GM12878 (cell line): Measurements from ENCODE around the gene ALOX12B. TPM values are rescaled to one million over a fixed set of nuclear protein-coding genes. Genes with fewer than 3 reads are reported as not detected.

ENCODE experiments used
- ATAC-seq: fragments of 200-7000 bp; cut with Tn5 transposase; 3 replicates; pipeline ENCODE4 v1.9.1; 2020; ENCODE audit warnings: mild to moderate bottlenecking, moderate library complexity
- BruUV-seq: library from RNA; stranded (reverse); fragments of 400-500 nt; replicated peaks from 2 replicates; lab custom pipeline; 2021; lab: Mats Ljungman, UMichigan
- CTCF ChIA-PET: fragments of 300-600 bp; sonication (Branson Sonifier 250); formaldehyde crosslinking; extraction: SDS; loops from one replicate; lab custom pipeline; 2021; ENCODE audit warnings: inconsistent platforms; lab: Yijun Ruan, JAX
- POLR2A ChIA-PET: fragments of 350-600 bp; formaldehyde crosslinking; extraction: SDS; loops from one replicate; lab custom pipeline; 2021; ENCODE audit warnings: inconsistent platforms; lab: Charles Lee
- RAD21 ChIA-PET: fragments of 300-600 bp; sonication (Branson Sonifier 250); formaldehyde crosslinking; loops from one replicate; lab custom pipeline; 2023; ENCODE audit warnings: antibody characterized with exemption; ENCODE audit not compliant: unreplicated experiment; lab: Charles Lee
- SMC1A ChIA-PET: fragments of 300-600 bp; sonication (Branson Sonifier 250); formaldehyde crosslinking; loops from one replicate; lab custom pipeline; 2023; ENCODE audit not compliant: unreplicated experiment, uncharacterized antibody; lab: Charles Lee
- DNase-seq: peaks from one replicate; pipeline ENCODE4 v3.0.0-alpha.2; 2011; ENCODE audit warnings: low read depth, low spot score
- FAIRE-seq: peaks from 3 replicates; lab custom pipeline; 2011; peaks lifted over from hg19 to GRCh38; lab: Jason Lieb, UNC
- H2AFZ ChIP-seq: 2 replicates; pipeline ENCODE4 v1.6.0; 2011; ENCODE audit warnings: low read depth, low read length, control low read depth; ENCODE audit not compliant: control insufficient read depth
- H3K27ac ChIP-seq: 2 replicates; pipeline ENCODE4 v1.5.1; 2011; ENCODE audit warnings: control low read depth; ENCODE audit not compliant: control insufficient read depth, insufficient read depth
- H3K27me3 ChIP-seq, 2 experiments: replicated peaks in 1 of 2; 2 replicates each; pipeline versions ENCODE4 v1.6.0 to v1.6.1; 2011; ENCODE audit warnings: low read length in 1 of 2; ENCODE audit not compliant: control insufficient read depth in 2 of 2, insufficient read depth in 2 of 2
- H3K36me3 ChIP-seq, 2 experiments: 2 replicates each; pipeline ENCODE4 v1.5.1; 2011; ENCODE audit warnings: low read length in 1 of 2; ENCODE audit not compliant: control insufficient read depth in 2 of 2, insufficient read depth in 2 of 2
- H3K4me1 ChIP-seq: 2 replicates; pipeline ENCODE4 v1.6.1; 2011; ENCODE audit warnings: mild to moderate bottlenecking, low read length, moderate library complexity, mixed read lengths; ENCODE audit not compliant: control insufficient read depth, insufficient read depth
- H3K4me2 ChIP-seq: 2 replicates; pipeline ENCODE4 v1.6.0; 2011; ENCODE audit warnings: control low read depth; ENCODE audit not compliant: control insufficient read depth, insufficient read depth
- H3K4me3 ChIP-seq: fragments of 200-600 bp; sonication (generic); 2 replicates; pipeline ENCODE4 v1.5.1; 2016
- H3K79me2 ChIP-seq: 2 replicates; pipeline ENCODE4 v1.6.0; 2011; ENCODE audit warnings: low read length; ENCODE audit not compliant: control insufficient read depth, insufficient read depth
- H3K9ac ChIP-seq: 2 replicates; pipeline ENCODE4 v1.8.0; 2011; ENCODE audit warnings: low read length, control low read depth, mixed read lengths; ENCODE audit not compliant: control insufficient read depth, insufficient read depth
- H3K9me3 ChIP-seq: replicated peaks from 3 replicates; pipeline ENCODE4 v1.5.1; 2011; ENCODE audit warnings: mild to moderate bottlenecking, low read length; ENCODE audit not compliant: control insufficient read depth, insufficient read depth
- H4K20me1 ChIP-seq: 2 replicates; pipeline ENCODE4 v1.6.0; 2011; ENCODE audit not compliant: control insufficient read depth, insufficient read depth
- MYC ChIP-seq: IDR thresholded peaks from 2 replicates; pipeline ENCODE4 v1.6.1; 2011; ENCODE audit warnings: mild to moderate bottlenecking, low read length, moderate library complexity, inconsistent platforms; ENCODE audit not compliant: insufficient read depth, insufficient replicate concordance, insufficient read length, severe bottlenecking
- PML ChIP-seq: IDR thresholded peaks from 2 replicates; pipeline ENCODE4 v1.6.1; 2012; ENCODE audit warnings: low read length, inconsistent platforms
- SMAD1 ChIP-seq: fragments of 450-650 bp; IDR thresholded peaks from 2 replicates; pipeline ENCODE4 v1.6.1; 2018; ENCODE audit warnings: mild to moderate bottlenecking, low read depth; ENCODE audit not compliant: partially characterized antibody
- ZBTB40 ChIP-seq: fragments of 450-650 bp; IDR thresholded peaks from 2 replicates; pipeline ENCODE4 v1.6.1; 2016; ENCODE audit warnings: mild to moderate bottlenecking, moderate library complexity, borderline replicate concordance
- WGBS: methylation state at CpG from one replicate; pipeline ENCODE4 v1.1.6; 2016; ENCODE audit warnings: low lambda C conversion rate; ENCODE audit not compliant: insufficient replicate concordance, insufficient coverage; ENCODE audit errors: missing lambda C conversion rate; 5-methylcytosine and 5-hydroxymethylcytosine counted together
- in situ Hi-C: fragments of 300-500 bp; cut with MboI; formaldehyde crosslinking; loops from 9 replicates; pipeline ENCODE4 v1.14.3; 2018; ENCODE audit warnings: mixed read lengths
- intact Hi-C: fragments of 100-400 bp; cut with micrococcal nuclease; formaldehyde crosslinking; loops from one replicate; pipeline ENCODE4 v1.14.2; 2022; ENCODE audit not compliant: unreplicated experiment
- polyA plus RNA-seq, 11 experiments: library from polyadenylated mRNA; depleted of rRNA in 4 of 11; unstranded in 6 of 11; stranded (reverse) in 5 of 11; fragments of >200 nt; fragmentation: Nextera tagmentation in 4 of 11; fragmentation: Illumina TruSeq in 1 of 11; extraction: Ambion mirVana in 4 of 11; extraction: Trizol in 1 of 11; gene quantifications; 1 replicate in 1 of 11; 2 replicates in 10 of 11; pipeline versions ENCODE4 v1.2.1 to v1.2.3, GENCODE V29; 2011 to 2016; ENCODE audit warnings: inconsistent platforms in 2 of 11, missing spikeins in 2 of 11, low read depth in 1 of 11
- total RNA-seq, 4 experiments: library from RNA; depleted of rRNA in 3 of 4; stranded (reverse); fragments of >200 nt in 3 of 4; fragmentation: Illumina TruSeq in 1 of 4; extraction: Trizol in 1 of 4; gene quantifications; 2 replicates each; pipeline versions ENCODE4 v1.2.1 to v1.2.3, GENCODE V29; 2013 to 2021

ALOX12B gene
- total and polyA plus RNA-seq, 10 of the 15 experiments (the other 5 are each of a cell fraction or from before 2014, with no cell fraction given) = 0.17 to 0.54 TPM; not detected in 8

- H4K20me1 ChIP-seq = no peaks in the 10 kb centered on the region
- ChIA-PET RAD21 (interaction anchor here (0.7 to 2.6 kb wide), 3 partner anchors 12 to 44 kb away, joined by 3 to 9 read pairs (median 8); no protein-coding TSS in a partner anchor), CTCF (interaction anchor here (0.8 to 14.3 kb wide), 8 partner anchors 11 to 58 kb away, joined by 3 to 189 read pairs (median 9); partner anchors contain the start of genes ALOX12B and ALOXE3), SMC1A (interaction anchor here (0.6 to 1.9 kb wide), 4 partner anchors 11 to 46 kb away, joined by 3 to 9 read pairs (median 6); no protein-coding TSS in a partner anchor), POLR2A (interaction anchor here (1.1 kb wide), 1 partner anchor 10 kb away, joined by 3 read pairs; no protein-coding TSS in a partner anchor)
- no peak overlapping the region for H2AFZ ChIP-seq
- H3K36me3 ChIP-seq = no peaks in the 10 kb centered on the region
- FAIRE-seq (no peak), DNase-seq (no peak), ATAC-seq (no peak)
- no peaks in the 10 kb centered on the region for H3K9me3 ChIP-seq
- BruUV-seq = no TSS peak
- H3K27me3 ChIP-seq = no peaks in the 10 kb centered on the region
- in situ Hi-C loops = no loop called here
- H3K4me1 ChIP-seq = peaks cover 2% of the 10 kb centered on the region
- H3K9ac ChIP-seq = no peak overlapping the region
- no peaks in the 10 kb centered on the region for H3K79me2 ChIP-seq
- H3K27ac ChIP-seq = no peak overlapping the region
- 35% methylated on average over 7 of the region's 8 CpGs for WGBS
- intact Hi-C loops = no loop called here
- H3K4me2 ChIP-seq = no peak overlapping the region
- no peak overlapping the region for H3K4me3 ChIP-seq
- no peak for TF ChIP-seq MYC
- TF ChIP-seq ZBTB40 = no peak
- TF ChIP-seq SMAD1 = no peak
- no peak for TF ChIP-seq PML
These were observed 17.4 kb upstream of the ALOX12B start for GRCh38 chr17:8104911-8105310.
